DND-41 (cell line): ENCODE measurements around the gene RELL1.

ENCODE experiments used
- EZH2 ChIP-seq: IDR thresholded peaks from 3 replicates; pipeline ENCODE4 v1.6.1; 2012; ENCODE audit warnings: borderline replicate concordance, low read depth, mild to moderate bottlenecking, moderate library complexity, low read length, inconsistent platforms; ENCODE audit not compliant: severe bottlenecking
- TF ChIP-seq, protein P1 (sequence below): IDR thresholded peaks from 2 replicates; pipeline ENCODE4 v1.5.1; 2012; ENCODE audit warnings: borderline replicate concordance, low read length, moderate library complexity, mild to moderate bottlenecking; ENCODE audit not compliant: poor library complexity, severe bottlenecking; ENCODE audit errors: extremely low read depth

DNA sequence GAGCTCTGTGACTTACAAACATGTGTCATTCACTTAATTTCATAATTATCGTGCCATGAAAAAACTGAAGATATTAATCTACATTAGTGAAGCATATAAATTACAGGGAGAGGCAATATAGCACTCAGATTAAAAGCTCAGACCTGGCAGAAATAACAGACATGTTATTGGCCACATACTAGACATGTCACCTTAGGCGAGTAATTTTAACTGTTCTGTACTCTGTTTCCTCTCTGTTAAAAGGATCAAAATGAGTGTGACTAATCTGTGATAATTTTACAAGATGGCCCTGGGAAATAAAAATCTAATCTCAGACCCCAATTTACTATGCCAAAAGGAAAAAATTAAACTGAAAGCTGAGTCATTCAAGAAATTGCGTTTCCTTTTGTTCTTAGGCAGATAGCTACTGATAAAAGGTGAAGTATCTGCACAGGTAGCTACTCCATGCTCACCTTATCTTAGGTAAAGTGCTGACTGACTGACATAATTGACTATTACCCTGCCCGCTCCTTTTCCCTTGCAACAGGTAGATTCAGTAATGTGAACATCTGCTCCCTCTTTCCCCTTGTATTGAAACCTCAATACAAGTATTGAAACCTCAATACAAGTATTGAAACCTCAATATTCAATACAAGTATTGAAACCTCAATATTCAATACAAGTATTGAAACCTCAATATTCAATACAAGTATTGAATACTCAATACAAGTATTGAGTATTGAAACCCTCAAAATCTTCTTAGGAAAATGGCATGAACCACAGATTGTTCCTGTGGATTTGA is 33.2 kb downstream of the RELL1 start:
- TF ChIP-seq, protein P1, sequence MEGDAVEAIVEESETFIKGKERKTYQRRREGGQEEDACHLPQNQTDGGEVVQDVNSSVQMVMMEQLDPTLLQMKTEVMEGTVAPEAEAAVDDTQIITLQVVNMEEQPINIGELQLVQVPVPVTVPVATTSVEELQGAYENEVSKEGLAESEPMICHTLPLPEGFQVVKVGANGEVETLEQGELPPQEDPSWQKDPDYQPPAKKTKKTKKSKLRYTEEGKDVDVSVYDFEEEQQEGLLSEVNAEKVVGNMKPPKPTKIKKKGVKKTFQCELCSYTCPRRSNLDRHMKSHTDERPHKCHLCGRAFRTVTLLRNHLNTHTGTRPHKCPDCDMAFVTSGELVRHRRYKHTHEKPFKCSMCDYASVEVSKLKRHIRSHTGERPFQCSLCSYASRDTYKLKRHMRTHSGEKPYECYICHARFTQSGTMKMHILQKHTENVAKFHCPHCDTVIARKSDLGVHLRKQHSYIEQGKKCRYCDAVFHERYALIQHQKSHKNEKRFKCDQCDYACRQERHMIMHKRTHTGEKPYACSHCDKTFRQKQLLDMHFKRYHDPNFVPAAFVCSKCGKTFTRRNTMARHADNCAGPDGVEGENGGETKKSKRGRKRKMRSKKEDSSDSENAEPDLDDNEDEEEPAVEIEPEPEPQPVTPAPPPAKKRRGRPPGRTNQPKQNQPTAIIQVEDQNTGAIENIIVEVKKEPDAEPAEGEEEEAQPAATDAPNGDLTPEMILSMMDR: no peak
- no peak for TF ChIP-seq EZH2
